GM12891 (cell line): Measurements from ENCODE around the gene VWA1.
"Not testable (repeated sequence)": the region's sequence is repeated elsewhere in the genome, so short reads cannot be mapped to it uniquely, and the experiment has no call there.

Experiments
- DNase-seq: peaks from one replicate; pipeline ENCODE4 v3.0.0; 2011; ENCODE audit warnings: low spot score; ENCODE audit not compliant: insufficient read length
- FAIRE-seq: peaks from 2 replicates; lab custom pipeline; 2011; peaks lifted over from hg19 to GRCh38; lab: Jason Lieb, UNC
- PAX5 ChIP-seq: IDR thresholded peaks from 2 replicates; pipeline ENCODE4 v1.6.1; 2011; ENCODE audit warnings: low read length, moderate library complexity, mild to moderate bottlenecking; ENCODE audit not compliant: insufficient read depth, severe bottlenecking
- POLR2A ChIP-seq: IDR thresholded peaks from 2 replicates; pipeline ENCODE4 v1.6.1; 2011; ENCODE audit warnings: low read depth, low read length, control low read depth
- POLR2AphosphoS5 ChIP-seq: IDR thresholded peaks from 2 replicates; pipeline ENCODE4 v1.6.1; 2011; ENCODE audit warnings: low read depth, low read length, control low read depth
- POU2F2 ChIP-seq: IDR thresholded peaks from 2 replicates; pipeline ENCODE4 v1.6.1; 2011; ENCODE audit warnings: low read depth, mild to moderate bottlenecking, control low read depth, low read length, moderate library complexity
- SPI1 ChIP-seq: IDR thresholded peaks from 2 replicates; pipeline ENCODE4 v1.6.1; 2011; ENCODE audit warnings: low read depth, low read length, control low read depth
- TAF1 ChIP-seq: IDR thresholded peaks from 2 replicates; pipeline ENCODE4 v1.6.1; 2011; ENCODE audit warnings: low read depth, low read length, control low read depth

The VWA1 gene

GRCh38 chr1:1477206-1477605 lies 41.7 kb downstream of the VWA1 start:
- TF ChIP-seq PAX5 (no peak), SPI1 (no peak), TAF1 (no peak), POLR2A (no peak), POLR2AphosphoS5 (no peak), POU2F2 (no peak)
- DNase-seq (no peak), FAIRE-seq (no peak)

- FAIRE-seq (no peak), DNase-seq (no peak)
- TF ChIP-seq POLR2AphosphoS5 (no peak), TAF1 (no peak), POLR2A (no peak), PAX5 (no peak), POU2F2 (no peak), SPI1 (no peak)
Measured at GRCh38 chr1:1479547-1480487, 44.3 kb downstream of the VWA1 start.

- not testable (repeated sequence) for DNase-seq, FAIRE-seq
Measured at GRCh38 chr1:1480488-1480867, 45.0 kb downstream of the VWA1 start.

- not testable (repeated sequence) for DNase-seq, FAIRE-seq
Measured at GRCh38 chr1:1481811-1482210, 46.3 kb downstream of the VWA1 start.

GRCh38 chr1:1482856-1483255 lies 47.4 kb downstream of the VWA1 start:
- FAIRE-seq (no peak), DNase-seq (no peak)
- TF ChIP-seq POLR2AphosphoS5 (no peak), TAF1 (no peak), SPI1 (no peak), PAX5 (no peak), POLR2A (no peak), POU2F2 (no peak)

GRCh38 chr1:1483714-1484113 lies 48.2 kb downstream of the VWA1 start:
- DNase-seq (no peak), FAIRE-seq (no peak)
- TF ChIP-seq POLR2AphosphoS5, result 0 out of 2 replicates have a peak, but pooled peaks have one; percentile 22
- no peak for TF ChIP-seq TAF1

- not testable (repeated sequence) for FAIRE-seq, DNase-seq
Measured at GRCh38 chr1:1484976-1485750, 49.7 kb downstream of the VWA1 start.

GRCh38 chr1:1485755-1486317 lies 50.3 kb downstream of the VWA1 start:
- DNase-seq, FAIRE-seq: not testable (repeated sequence)

GRCh38 chr1:1487701-1488100 lies 52.2 kb downstream of the VWA1 start:
- no peak for TF ChIP-seq POLR2AphosphoS5
- no peak for TF ChIP-seq POLR2A
- no peak for TF ChIP-seq POU2F2
- TF ChIP-seq SPI1, result no peak
- no peak for TF ChIP-seq TAF1
- no peak for TF ChIP-seq PAX5
- DNase-seq (no peak), FAIRE-seq (no peak)

GRCh38 chr1:1489231-1489630 lies 53.7 kb downstream of the VWA1 start:
- TF ChIP-seq POU2F2 (no peak), POLR2A (no peak), TAF1 (no peak), POLR2AphosphoS5 (no peak), PAX5 (no peak), SPI1 (no peak)
- DNase-seq, result no peak
- FAIRE-seq, result no peak
